Measurements from ENCODE around the gene OPCML.

OPCML gene

GRCh38 chr11:132976115-132976514, 556.2 kb downstream of the OPCML start:
- Histone ChIP-seq H3K4me1 (ENCODE audit: control insufficient read depth, insufficient read depth, low read length) (no peaks in the 10 kb centered on the region), H3K9ac (ENCODE audit: low read length in 2 of 2) (no peak overlapping the region), H3K9me3 (ENCODE audit: control insufficient read depth in 2 of 2, low read length in 2 of 2) (peaks cover 0 to 6% of the 10 kb centered on the region in 2 donors), H3K36me3 (ENCODE audit: control insufficient read depth in 2 of 2, insufficient read depth in 2 of 2, low read length in 2 of 2) (no peaks in the 10 kb centered on the region), H3K27me3 (ENCODE audit: control insufficient read depth in 1 of 2, insufficient read depth in 2 of 2, low read length in 2 of 2) (peaks cover 3 to 5% of the 10 kb centered on the region in 2 donors), H3K4me3 (ENCODE audit: low read length in 2 of 2) (no peak overlapping the region), H3K27ac (ENCODE audit: low read length) (no peak overlapping the region)

- H3K27me3 ChIP-seq (ENCODE audit: control insufficient read depth in 1 of 2, insufficient read depth in 2 of 2, low read length in 2 of 2) = no peaks in the 10 kb centered on the region
- H3K4me3 ChIP-seq (ENCODE audit: low read length in 2 of 2) = no peak overlapping the region
- no peak overlapping the region for H3K27ac ChIP-seq (ENCODE audit: low read length)
- H3K9me3 ChIP-seq (ENCODE audit: control insufficient read depth in 2 of 2, low read length in 2 of 2) = no peaks in the 10 kb centered on the region
- no peak overlapping the region for H3K9ac ChIP-seq (ENCODE audit: low read length in 2 of 2)
- no peaks in the 10 kb centered on the region for H3K4me1 ChIP-seq (ENCODE audit: control insufficient read depth, insufficient read depth, low read length)
- no peaks in the 10 kb centered on the region for H3K36me3 ChIP-seq (ENCODE audit: control insufficient read depth in 2 of 2, insufficient read depth in 2 of 2, low read length in 2 of 2)
Measured at GRCh38 chr11:132973686-132974085, 558.6 kb downstream of the OPCML start.

- Histone ChIP-seq H3K9me3 (ENCODE audit: control insufficient read depth in 2 of 2, low read length in 2 of 2) (no peaks in the 10 kb centered on the region), H3K27ac (ENCODE audit: low read length) (no peak overlapping the region), H3K4me1 (ENCODE audit: control insufficient read depth, insufficient read depth, low read length) (no peaks in the 10 kb centered on the region), H3K9ac (ENCODE audit: low read length in 2 of 2) (no peak overlapping the region), H3K4me3 (ENCODE audit: low read length in 2 of 2) (no peak overlapping the region), H3K36me3 (ENCODE audit: control insufficient read depth in 2 of 2, insufficient read depth in 2 of 2, low read length in 2 of 2) (no peaks in the 10 kb centered on the region), H3K27me3 (ENCODE audit: control insufficient read depth in 1 of 2, insufficient read depth in 2 of 2, low read length in 2 of 2) (no peaks in the 10 kb centered on the region)
Measured at GRCh38 chr11:132972565-132972964, 559.7 kb downstream of the OPCML start.

GRCh38 chr11:132971351-132971750, 561.0 kb downstream of the OPCML start:
- Histone ChIP-seq H3K4me1 (ENCODE audit: control insufficient read depth, insufficient read depth, low read length) (no peaks in the 10 kb centered on the region), H3K27me3 (ENCODE audit: control insufficient read depth in 1 of 2, insufficient read depth in 2 of 2, low read length in 2 of 2) (no peaks in the 10 kb centered on the region), H3K9ac (ENCODE audit: low read length in 2 of 2) (no peak overlapping the region), H3K9me3 (ENCODE audit: control insufficient read depth in 2 of 2, low read length in 2 of 2) (no peaks in the 10 kb centered on the region), H3K27ac (ENCODE audit: low read length) (no peak overlapping the region), H3K36me3 (ENCODE audit: control insufficient read depth in 2 of 2, insufficient read depth in 2 of 2, low read length in 2 of 2) (no peaks in the 10 kb centered on the region), H3K4me3 (ENCODE audit: low read length in 2 of 2) (no peak overlapping the region)

GRCh38 chr11:132969892-132970291, 562.4 kb downstream of the OPCML start:
- H3K4me3 ChIP-seq (ENCODE audit: low read length in 2 of 2) = no peak overlapping the region
- H3K36me3 ChIP-seq (ENCODE audit: control insufficient read depth in 2 of 2, insufficient read depth in 2 of 2, low read length in 2 of 2) = no peaks in the 10 kb centered on the region
- no peak overlapping the region for H3K9ac ChIP-seq (ENCODE audit: low read length in 2 of 2)
- no peaks in the 10 kb centered on the region for H3K4me1 ChIP-seq (ENCODE audit: control insufficient read depth, insufficient read depth, low read length)
- H3K27me3 ChIP-seq (ENCODE audit: control insufficient read depth in 1 of 2, insufficient read depth in 2 of 2, low read length in 2 of 2) = no peaks in the 10 kb centered on the region
- peaks cover 0 to 1% of the 10 kb centered on the region in 2 donors for H3K9me3 ChIP-seq (ENCODE audit: control insufficient read depth in 2 of 2, low read length in 2 of 2)
- H3K27ac ChIP-seq (ENCODE audit: low read length) = no peak overlapping the region

GRCh38 chr11:132962041-132962440, 570.3 kb downstream of the OPCML start:
- H3K27ac ChIP-seq (ENCODE audit: low read length) = no peak overlapping the region
- no peak overlapping the region for H3K4me3 ChIP-seq (ENCODE audit: low read length in 2 of 2)
- no peaks in the 10 kb centered on the region for H3K36me3 ChIP-seq (ENCODE audit: control insufficient read depth in 2 of 2, insufficient read depth in 2 of 2, low read length in 2 of 2)
- H3K27me3 ChIP-seq (ENCODE audit: control insufficient read depth in 1 of 2, insufficient read depth in 2 of 2, low read length in 2 of 2) = peaks cover 0 to 2% of the 10 kb centered on the region in 2 donors
- no peak overlapping the region for H3K9ac ChIP-seq (ENCODE audit: low read length in 2 of 2)
- no peaks in the 10 kb centered on the region for H3K4me1 ChIP-seq (ENCODE audit: control insufficient read depth, insufficient read depth, low read length)
- H3K9me3 ChIP-seq (ENCODE audit: control insufficient read depth in 2 of 2, low read length in 2 of 2) = peaks cover 0 to 3% of the 10 kb centered on the region in 2 donors

GRCh38 chr11:132961453-132961852, 570.8 kb downstream of the OPCML start:
- no peak overlapping the region for H3K9ac ChIP-seq (ENCODE audit: low read length in 2 of 2)
- H3K36me3 ChIP-seq (ENCODE audit: control insufficient read depth in 2 of 2, insufficient read depth in 2 of 2, low read length in 2 of 2) = no peaks in the 10 kb centered on the region
- H3K9me3 ChIP-seq (ENCODE audit: control insufficient read depth in 2 of 2, low read length in 2 of 2) = peaks cover 0 to 3% of the 10 kb centered on the region in 2 donors
- H3K27me3 ChIP-seq (ENCODE audit: control insufficient read depth in 1 of 2, insufficient read depth in 2 of 2, low read length in 2 of 2) = peaks cover 0 to 2% of the 10 kb centered on the region in 2 donors
- H3K4me1 ChIP-seq (ENCODE audit: control insufficient read depth, insufficient read depth, low read length) = no peaks in the 10 kb centered on the region
- H3K27ac ChIP-seq (ENCODE audit: low read length) = no peak overlapping the region
- no peak overlapping the region for H3K4me3 ChIP-seq (ENCODE audit: low read length in 2 of 2)

- Histone ChIP-seq H3K27ac (ENCODE audit: low read length) (no peak overlapping the region), H3K9ac (ENCODE audit: low read length in 2 of 2) (no peak overlapping the region), H3K36me3 (ENCODE audit: control insufficient read depth in 2 of 2, insufficient read depth in 2 of 2, low read length in 2 of 2) (no peaks in the 10 kb centered on the region), H3K4me3 (ENCODE audit: low read length in 2 of 2) (peak overlapping the region in 1 of 2 donors; percentile 35), H3K27me3 (ENCODE audit: control insufficient read depth in 1 of 2, insufficient read depth in 2 of 2, low read length in 2 of 2) (peaks cover 0 to 2% of the 10 kb centered on the region in 2 donors), H3K9me3 (ENCODE audit: control insufficient read depth in 2 of 2, low read length in 2 of 2) (peaks cover 0 to 3% of the 10 kb centered on the region in 2 donors), H3K4me1 (ENCODE audit: control insufficient read depth, insufficient read depth, low read length) (no peaks in the 10 kb centered on the region)
Measured at GRCh38 chr11:132960273-132961078, 571.8 kb downstream of the OPCML start.

GRCh38 chr11:132959693-132960092, 572.6 kb downstream of the OPCML start:
- H3K4me1 ChIP-seq (ENCODE audit: control insufficient read depth, insufficient read depth, low read length) = no peaks in the 10 kb centered on the region
- H3K9ac ChIP-seq (ENCODE audit: low read length in 2 of 2) = no peak overlapping the region
- H3K9me3 ChIP-seq (ENCODE audit: control insufficient read depth in 2 of 2, low read length in 2 of 2) = no peaks in the 10 kb centered on the region
- H3K27ac ChIP-seq (ENCODE audit: low read length) = no peak overlapping the region
- H3K36me3 ChIP-seq (ENCODE audit: control insufficient read depth in 2 of 2, insufficient read depth in 2 of 2, low read length in 2 of 2) = no peaks in the 10 kb centered on the region
- peaks cover 0 to 2% of the 10 kb centered on the region in 2 donors for H3K27me3 ChIP-seq (ENCODE audit: control insufficient read depth in 1 of 2, insufficient read depth in 2 of 2, low read length in 2 of 2)
- H3K4me3 ChIP-seq (ENCODE audit: low read length in 2 of 2) = peak overlapping the region; percentile 1 to 35

GRCh38 chr11:132957881-132958280, 574.4 kb downstream of the OPCML start:
- Histone ChIP-seq H3K27me3 (ENCODE audit: control insufficient read depth in 1 of 2, insufficient read depth in 2 of 2, low read length in 2 of 2) (peaks cover 0 to 1% of the 10 kb centered on the region in 2 donors), H3K36me3 (ENCODE audit: control insufficient read depth in 2 of 2, insufficient read depth in 2 of 2, low read length in 2 of 2) (no peaks in the 10 kb centered on the region), H3K27ac (ENCODE audit: low read length) (no peak overlapping the region), H3K4me3 (ENCODE audit: low read length in 2 of 2) (no peak overlapping the region), H3K9me3 (ENCODE audit: control insufficient read depth in 2 of 2, low read length in 2 of 2) (no peaks in the 10 kb centered on the region), H3K4me1 (ENCODE audit: control insufficient read depth, insufficient read depth, low read length) (no peaks in the 10 kb centered on the region), H3K9ac (ENCODE audit: low read length in 2 of 2) (no peak overlapping the region)

GRCh38 chr11:132948252-132948651, 584.0 kb downstream of the OPCML start:
- peaks cover 3 to 5% of the 10 kb centered on the region in 2 donors for H3K9me3 ChIP-seq (ENCODE audit: control insufficient read depth in 2 of 2, low read length in 2 of 2)
- no peak overlapping the region for H3K4me3 ChIP-seq (ENCODE audit: low read length in 2 of 2)
- H3K4me1 ChIP-seq (ENCODE audit: control insufficient read depth, insufficient read depth, low read length) = peaks cover 3% of the 10 kb centered on the region
- no peaks in the 10 kb centered on the region for H3K36me3 ChIP-seq (ENCODE audit: control insufficient read depth in 2 of 2, insufficient read depth in 2 of 2, low read length in 2 of 2)
- peaks cover 6 to 11% of the 10 kb centered on the region in 2 donors for H3K27me3 ChIP-seq (ENCODE audit: control insufficient read depth in 1 of 2, insufficient read depth in 2 of 2, low read length in 2 of 2)
- no peak overlapping the region for H3K9ac ChIP-seq (ENCODE audit: low read length in 2 of 2)
- no peak overlapping the region for H3K27ac ChIP-seq (ENCODE audit: low read length)

Measured in stomach smooth muscle (tissue), 2 donors.